Muscle of back (tissue), 11 donors: ENCODE data around the gene SLX9. TPM values are rescaled to one million over a fixed set of nuclear protein-coding genes. Genes with fewer than 3 reads are reported as not detected.

Experiments used
- DNase-seq, 3 donors: peaks; one replicate each; pipeline versions ENCODE4 v3.0.0 to v3.0.0-alpha.2; 2013
- polyA plus RNA-seq, 10 donors: library from polyadenylated mRNA; unstranded; fragments of 120-200 nt; gene quantifications; one replicate each; pipeline ENCODE4 v1.2.1, GENCODE V29; 2013; ENCODE audit not compliant: insufficient read length in 10 of 10

Gene SLX9
- polyA plus RNA-seq, 10 donors: 13.2 to 22.1 (median 15.8) TPM

DNA sequence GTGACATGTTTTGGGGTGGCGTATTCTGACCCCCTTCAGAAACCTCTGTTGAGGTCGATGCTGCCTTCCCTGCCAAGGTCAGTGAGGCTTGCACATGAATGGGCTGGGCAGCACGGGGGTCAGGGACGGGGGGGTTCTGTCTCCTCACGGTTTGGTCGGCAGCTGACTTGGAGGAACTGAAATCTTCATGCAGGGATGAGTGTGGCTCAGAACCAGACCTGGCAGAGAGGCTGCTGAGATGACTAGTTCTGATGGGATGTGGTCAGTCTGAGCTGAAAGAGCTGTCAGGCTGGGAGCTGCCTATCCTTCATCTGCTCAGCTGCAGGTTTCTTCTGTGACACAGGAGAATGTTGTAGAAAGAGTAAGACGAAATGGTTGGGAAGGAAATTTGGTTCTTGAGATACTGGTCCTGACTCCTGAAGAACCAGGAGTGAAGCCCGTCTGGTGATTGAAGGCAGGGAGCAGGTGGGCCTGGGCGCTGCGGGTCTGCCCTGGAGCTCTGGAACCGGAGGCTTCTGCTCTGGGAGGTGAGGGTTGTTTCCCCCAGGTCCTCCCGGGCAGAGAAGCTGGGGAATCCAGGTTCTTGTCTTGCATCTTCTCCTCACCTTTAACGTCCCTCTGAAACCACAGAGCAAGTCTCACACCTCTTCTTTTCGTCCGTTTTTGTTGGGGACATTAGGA lies 3.3 kb downstream of the SLX9 start:
- DNase-seq: no peak

DNA sequence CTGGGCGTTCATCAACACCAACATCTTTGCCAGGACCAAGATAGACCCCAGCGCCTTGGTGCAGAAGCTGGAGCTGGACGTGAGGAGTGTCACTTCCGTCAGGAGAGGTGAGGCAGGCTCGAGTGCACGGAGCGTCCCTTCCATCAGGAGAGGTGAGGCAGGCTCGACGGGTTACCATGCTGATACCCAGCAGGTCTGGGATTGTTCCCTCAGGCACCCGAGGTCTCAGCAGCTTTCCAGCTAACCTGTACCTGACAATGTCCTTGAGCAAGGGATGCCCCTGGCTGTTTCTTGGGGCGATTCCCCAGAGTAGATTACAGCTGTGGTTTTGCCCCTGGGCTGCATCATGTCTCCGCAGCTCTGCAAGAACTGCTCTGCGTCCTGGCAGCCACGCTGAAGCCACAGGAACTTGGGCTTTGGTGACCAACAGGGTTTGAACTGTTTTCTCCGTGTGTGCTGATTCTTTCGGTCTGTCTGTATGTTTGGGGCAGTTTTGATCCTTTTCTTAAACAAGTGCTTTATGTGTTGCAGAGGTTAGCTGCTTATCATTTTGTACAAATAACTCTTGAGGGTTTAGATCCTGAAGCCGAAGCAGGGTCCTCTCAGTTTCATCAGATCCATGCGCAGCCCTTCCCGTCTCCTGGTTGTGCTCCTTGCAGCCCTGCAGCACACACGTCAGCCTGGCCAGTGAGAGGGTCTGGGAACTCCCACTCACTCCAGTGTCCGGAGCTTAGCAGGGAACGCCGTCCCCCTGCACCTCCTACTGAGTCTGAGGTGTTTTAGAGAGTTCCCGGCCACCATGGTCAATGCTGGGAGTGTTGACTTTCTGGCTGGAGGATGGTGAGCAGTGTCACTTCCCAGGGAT lies 4.1 kb downstream of the SLX9 start:
- no peak for DNase-seq

DNA sequence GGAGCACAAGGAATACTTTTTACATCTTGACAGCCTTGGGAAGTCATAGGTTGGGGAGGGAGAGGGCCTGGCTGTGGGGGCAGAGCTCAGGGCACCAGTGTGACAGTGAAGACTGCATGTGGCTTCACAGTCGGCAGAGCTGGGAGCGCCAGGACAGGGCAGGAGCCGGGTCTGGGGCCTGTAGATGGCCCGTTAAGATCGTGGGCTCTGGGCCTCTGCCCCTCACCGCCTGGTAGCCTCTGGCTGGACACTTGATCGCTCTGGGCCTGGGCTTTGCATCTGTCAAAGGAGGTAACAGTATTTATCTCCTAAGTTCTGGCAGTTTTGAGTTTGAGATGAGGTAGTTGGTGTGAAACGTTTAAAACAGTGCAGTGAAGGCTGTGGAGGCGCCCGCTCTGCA lies 4.8 kb downstream of the SLX9 start:
- no peak for DNase-seq

DNA sequence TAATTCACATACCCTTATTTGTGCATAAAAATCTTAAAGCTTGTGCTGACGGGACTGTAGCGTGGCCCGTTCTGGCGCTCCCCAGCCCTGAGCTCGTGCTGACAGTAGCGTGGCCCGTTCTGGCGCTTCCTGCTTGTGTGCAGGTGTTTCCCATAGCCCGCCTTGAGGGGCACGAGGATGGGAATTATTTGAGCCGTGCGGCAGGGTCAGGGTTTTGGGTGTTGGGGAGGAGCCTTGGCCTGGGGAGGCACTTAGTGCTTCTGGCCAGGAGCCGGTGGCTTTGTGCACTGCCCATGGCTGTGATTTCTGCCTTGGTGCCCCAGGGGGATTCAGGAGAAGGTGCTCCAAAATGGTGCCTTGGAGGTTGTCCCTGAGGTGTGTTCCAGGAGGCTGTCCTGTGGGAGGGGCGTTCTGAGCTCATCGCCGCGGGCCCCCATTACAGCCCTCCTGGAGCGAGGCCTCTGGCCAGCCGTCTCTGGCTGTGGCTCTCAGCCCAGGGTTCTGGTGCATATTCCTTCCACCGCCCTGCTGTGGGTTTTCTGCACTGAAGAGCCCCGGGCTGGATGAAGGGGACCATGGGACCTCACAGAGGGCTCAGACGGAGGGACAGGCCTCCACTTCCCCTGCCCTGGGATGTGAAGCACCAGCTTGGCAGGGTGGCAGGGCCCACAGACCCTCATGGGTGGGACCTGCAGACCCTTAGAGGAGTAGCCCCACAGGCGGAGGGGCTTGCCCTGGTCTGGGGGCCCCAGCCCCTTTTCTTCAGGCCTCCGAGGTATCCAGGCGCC lies 6.6 kb downstream of the SLX9 start:
- no peak for DNase-seq

DNA sequence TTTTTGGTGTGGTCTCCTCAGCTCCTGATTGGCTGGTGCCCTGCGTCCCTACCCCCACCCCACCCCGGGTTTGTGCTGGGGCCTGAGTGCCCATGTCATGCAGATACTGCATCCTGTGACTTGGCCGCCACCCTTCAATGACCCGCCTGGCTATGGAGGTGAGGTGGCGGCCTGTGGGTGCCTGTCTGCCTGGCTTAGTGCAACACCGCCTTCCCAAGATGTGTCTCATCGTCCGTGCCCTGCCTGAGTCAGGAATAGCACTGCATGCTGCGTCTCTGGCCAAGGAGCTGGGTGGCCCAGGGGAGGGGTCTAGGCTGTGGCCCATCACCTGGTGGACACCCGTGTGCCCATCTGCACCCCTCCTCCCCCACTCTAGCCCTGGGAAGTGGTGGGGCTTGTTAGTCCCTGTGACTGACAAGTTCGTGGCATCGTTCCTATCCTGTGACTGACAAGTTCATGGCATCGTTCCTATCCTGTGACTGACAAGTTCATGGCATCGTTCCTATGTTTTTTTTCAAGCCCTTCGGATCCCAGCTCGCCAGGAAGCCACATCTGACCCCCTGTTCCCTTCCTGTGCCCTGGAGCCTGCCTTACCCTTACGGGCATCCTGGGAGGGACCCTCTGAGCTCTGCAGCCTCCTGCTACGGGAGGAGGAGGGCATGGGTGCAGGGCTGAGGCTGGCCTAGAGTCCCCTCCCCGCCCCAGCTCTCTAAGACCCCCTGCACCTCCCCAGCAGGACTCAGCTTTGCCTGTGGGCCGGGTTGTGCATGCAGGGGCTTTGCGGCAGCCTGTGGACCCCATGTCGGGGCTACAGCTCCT lies 7.5 kb downstream of the SLX9 start:
- no peak for DNase-seq

DNA sequence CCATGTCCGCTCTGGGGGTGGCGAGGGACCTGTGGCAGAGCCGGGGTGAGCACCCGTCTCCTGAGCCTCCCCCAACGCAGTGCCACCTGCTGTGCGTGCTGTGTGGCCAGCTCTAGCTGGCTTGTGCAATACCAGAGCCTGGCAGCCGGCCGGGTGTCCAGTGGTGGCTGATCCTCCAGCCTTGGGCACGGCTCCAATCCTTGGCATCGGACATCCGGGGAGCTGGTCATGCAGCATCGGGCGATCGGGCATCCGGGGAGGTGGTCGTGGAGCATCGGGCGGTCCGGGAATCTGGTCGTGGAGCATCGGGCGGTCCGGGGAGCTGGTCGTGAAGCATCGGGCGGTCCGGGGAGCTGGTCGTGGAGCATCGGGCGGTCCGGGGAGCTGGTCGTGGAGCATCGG lies 8.1 kb downstream of the SLX9 start:
- no peak for DNase-seq

DNA sequence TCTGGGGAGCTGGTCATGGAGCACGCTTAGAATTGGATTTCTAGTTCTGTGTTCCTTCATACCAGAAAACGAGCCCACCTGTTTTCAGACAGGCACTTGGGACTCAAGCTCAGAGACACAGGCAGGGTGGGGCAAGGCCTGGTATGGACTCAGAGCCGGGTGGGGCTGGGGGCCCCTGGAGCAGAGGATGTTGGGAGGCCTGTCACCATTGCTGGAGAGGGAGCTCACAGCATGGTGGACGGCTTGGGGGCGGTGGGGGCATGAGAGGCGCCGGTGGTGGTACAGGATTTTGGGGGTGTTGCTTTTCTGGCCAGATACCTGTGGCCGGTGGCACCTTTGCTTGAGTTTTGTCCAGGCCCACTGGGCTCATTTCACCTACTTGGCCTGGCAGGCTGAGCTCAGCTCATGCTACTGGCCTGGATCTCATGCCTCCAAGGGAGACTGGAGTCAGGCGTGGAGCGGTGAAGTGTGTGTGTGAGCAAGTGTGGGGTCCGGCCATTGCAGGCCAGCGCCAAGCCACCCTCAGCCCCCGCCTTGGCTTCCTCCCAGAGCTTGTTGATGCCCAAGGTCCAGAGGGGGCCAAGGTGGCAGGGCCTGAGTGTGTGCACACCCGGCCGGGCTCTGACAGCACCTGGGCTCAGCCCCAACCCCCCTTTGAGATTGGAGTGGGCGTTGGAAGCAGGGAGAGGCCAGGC lies 8.7 kb downstream of the SLX9 start:
- no peak for DNase-seq

DNA sequence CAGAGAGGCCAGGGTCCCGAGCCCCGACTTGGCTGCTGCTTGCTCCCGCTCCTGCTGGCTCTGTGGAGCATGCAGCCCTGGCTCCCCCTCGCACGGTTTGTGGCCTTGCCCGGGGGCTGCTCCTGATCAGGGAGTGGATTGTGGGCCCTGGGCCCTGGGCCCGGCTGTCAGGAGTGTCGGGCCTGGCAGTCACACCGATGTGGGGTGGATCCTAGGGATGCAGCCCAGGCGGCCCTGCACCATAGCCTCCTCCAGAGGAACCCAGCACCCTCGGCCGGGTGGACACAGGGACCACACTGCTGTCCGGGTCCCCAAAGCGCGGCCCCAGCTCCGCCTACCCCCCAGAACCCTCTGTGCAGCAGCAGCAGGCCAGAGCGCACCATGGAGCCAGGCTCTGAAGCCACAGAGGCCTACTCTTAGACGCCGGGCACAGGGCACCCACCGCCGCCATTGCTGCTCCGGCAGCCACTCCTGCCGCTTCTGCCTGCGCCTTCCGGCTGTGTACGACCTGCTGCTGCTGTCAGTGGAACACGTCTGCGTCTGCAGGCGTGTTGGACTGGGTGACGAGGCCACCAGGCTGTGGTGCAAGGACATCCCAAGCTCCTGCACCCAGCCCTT lies 9.4 kb downstream of the SLX9 start:
- DNase-seq: no peak

DNA sequence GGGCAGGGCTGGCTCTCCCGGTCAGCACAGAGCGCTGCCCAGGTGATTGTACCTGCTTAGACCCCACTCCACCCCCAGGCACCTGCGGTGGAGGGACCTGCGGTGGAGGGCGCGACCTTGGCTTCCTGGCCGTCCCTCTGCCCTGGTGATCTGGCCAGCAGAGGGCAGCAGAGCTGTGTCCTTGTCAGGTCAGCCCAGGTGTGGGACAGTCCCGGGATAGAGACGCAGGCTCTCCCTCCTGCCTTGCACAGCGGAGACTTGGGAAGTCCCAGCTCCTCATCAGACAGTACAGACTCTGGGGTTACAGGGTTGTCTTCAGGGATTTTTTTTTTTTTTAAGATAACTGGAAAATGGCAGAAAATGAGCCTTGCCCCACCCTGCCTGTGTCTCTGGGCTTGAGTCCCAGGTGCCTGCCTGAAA lies 10.0 kb downstream of the SLX9 start:
- peak; percentile 74 to 90 (median 86) for DNase-seq

DNA sequence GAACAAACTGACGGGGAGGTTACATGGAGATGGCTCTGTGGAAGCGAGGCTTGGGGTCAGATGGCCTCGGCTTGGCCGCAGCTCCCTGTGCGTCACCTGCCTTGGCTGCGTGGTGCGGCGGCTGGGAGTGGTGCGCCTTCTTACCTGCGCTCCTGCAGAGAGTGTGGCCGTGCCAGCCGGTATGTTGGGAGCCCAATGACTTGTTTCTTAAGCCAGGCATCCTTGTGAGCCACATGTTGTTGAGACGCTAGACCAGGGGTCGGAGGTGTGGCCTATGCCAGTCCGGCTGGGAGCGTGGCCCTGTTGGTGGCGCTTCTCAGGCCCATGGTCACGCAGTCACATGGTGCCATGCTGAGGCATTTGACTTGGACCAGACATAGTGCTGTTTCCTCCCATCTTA lies 10.5 kb downstream of the SLX9 start:
- no peak for DNase-seq

DNA sequence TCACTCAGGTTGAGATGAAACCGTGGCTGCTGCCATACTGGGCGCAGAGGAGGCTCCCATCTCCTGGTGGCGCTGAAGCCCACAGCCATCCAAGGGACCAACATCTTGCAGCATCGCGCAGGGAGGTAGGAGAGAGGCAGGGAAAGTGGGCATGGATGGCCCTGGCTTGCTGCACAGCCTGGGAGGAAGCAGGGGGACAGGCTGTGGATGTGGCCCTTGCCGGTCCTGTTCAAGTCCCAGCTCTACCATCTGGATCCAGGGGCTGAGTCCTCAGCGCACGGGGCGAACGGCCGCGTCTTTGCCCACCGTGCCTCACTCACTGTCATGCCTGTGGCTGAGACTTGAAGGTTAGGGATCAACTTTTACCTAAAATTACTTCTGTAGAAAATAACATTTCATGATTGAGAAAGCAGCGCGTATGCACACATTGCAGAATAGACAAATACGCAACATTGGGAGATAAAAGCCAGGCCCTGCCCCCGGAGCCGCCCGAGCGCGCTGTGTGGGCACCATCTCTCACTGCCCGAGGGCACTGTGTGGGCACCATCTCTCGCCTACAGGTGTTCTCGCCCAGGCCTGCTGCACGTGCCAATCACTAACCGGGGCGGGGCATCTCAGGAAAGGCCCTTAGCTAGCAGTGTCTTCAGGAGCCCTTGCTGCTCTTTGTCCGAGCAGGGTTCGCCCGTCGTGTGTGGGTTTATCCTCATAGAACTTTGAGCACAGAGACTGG lies 11.5 kb downstream of the SLX9 start:
- no peak for DNase-seq

DNA sequence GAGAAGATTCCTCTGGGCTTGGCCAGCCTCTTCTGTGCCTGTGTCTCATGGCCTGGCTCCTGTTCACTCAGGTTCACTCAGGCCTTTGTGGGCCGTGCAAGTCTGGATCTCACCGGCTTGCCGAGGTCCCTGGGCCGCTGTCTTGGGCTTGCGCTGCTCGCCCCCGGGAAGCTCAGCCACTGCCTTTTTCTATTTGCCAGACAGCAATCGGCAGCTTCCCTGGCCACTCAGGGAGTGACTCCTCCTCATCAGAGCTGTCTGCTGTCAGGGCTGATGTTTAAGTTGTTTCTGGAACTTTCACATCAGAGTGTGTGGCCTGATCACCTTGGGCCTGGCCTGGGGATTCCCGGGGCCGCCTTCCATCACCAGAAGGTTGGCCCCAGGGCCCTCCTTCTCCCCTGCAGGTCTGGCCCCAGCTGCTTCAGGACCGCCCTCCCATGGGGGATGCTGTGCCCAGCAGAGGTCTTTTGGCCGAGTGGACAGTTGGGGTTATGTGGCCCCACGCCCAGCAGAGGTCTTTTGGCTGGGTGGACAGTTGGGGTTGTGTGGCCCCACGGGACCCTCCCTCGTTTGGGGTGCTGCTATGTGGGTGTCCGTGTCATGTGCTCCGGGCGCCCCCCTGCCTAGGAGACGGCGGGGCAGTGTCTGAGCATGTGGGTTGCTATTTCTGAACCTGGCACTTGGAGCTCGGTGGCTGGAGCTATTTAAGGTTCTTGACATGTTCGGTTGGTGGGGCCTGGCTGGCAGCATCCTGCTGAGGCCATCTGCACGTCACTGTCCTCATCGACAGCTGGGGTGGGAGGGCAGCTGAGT lies 12.5 kb downstream of the SLX9 start:
- peak in 2 of 3 donors; percentile 47 to 70 for DNase-seq

DNA sequence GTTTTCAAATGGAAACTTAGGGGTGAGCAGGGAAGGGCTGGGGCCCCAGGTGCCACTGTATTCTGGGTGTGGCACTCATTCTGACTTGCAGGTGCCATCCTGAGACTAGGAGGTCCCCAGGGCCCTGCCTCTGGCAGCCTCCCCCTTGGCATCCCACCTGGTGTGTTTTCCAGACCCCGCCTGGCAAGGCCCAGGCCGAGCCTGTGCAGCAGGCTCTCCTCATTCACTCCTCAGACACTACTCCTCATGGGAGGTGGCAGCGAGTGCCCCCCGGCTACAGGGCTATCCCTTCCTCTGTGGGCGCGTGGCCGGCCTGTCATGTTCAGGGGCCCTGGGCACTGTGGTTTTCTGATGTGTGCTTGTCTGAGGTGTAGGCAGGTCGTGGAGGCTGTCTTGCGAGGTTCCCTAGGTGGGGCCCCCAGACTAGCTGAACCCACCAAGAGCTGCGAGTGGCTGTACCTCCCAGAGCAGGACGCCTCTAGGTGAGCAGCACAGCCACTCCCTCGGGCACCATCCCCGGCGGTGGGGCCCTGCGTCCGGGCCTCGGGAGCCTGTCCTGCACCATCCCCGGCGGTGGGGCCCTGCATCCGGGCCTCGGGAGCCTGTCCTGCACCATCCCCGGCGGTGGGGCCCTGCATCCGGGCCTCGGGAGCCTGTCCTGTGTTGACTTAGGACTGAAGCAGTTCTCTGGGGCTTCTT lies 13.2 kb downstream of the SLX9 start:
- no peak for DNase-seq

DNA sequence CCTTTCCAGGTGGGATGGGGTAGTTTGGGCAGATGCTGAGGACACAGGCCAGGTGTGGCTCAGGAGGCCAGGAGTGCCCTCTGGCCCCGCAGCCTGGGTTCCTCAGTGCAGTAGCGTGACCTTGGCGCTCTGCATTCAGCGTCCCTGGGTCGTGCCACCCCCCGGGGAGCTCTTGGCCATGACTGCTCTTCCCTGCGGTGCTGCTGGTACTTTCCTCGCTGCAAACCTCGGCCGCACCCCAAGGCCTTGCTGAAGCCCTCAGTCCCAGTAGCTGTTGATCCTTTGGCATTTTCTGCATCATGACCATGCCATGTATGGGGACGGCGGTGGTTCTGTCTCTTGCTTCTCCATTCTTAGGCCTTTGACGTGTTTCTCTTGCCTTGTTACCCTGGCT lies 13.8 kb downstream of the SLX9 start:
- no peak for DNase-seq

DNA sequence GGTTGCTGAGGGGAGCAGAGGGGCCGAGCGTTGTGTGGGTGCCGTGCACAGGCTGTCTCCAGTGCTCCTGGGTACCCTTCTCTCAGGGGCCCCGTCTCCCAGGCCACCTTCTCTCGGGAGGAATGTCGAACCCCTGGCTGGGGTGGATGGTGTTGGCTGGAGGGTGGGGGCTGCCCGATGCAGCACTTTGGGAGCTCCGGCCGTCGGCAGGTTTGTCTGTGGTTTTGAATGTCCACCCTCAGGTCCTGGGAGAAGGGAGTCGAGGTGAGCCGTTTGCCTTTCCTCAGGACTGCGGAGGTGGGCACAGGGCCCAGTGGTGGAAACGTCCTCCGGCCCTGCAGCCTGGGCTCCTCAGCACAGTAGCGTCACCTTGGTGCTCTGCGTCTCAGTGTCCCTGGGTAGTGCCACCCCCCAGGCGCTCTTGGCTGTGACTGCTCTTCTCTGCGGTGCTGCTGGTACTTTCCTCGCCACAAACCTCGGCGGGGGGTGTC lies 14.5 kb downstream of the SLX9 start:
- DNase-seq: no peak

DNA sequence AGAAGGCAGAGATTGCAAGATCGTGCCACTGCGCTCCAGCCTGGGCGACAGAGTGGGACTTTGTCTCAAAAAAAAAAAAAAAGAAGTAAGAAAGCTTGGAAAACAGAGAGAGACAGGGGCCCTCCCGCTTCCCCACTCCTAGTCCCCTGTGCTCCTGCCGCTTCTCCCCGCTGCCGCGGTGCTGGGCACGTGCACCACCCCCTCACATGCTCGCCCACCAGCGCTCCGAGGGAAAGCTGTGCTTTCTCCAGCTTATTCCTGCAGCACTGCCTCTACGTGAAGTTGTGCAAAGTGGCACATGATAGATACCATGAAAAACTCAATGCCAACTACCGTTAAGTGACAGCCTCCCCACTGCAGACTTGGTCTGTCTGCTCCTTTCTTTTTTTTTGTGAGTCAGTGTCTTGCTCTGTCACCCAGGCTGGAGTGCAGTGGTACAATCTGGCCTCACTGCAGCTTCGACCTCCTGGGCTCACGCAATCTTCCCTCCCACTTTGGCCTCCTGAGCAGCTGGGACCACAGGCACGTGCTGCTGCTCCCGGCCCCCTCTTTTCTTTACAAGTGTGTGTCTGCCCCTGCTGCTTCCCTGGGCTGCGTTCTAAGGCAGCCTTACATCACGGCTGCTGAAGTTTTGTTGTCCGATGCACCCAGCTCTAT lies 15.4 kb downstream of the SLX9 start:
- DNase-seq: peak in 1 of 3 donors; percentile 77

DNA sequence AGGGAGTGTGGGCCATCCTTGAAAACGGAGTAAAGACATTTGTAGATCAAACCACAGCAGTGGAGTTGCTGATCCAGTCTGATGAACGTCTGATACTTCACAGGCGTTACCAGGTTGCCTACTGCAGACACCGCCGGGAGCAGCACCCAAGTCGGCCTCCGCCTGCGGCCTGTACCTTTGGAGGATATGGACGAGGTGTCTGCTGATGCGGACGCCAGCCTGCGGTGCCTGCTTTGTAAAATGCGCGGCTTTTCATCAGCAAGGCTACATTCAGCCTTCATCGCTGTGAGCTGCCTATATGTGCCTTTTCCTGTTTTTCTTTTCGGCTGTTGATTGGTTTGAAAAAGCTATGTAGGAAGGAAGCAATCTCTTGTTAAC lies 16.0 kb downstream of the SLX9 start:
- no peak for DNase-seq
